Measurements from ENCODE around the gene OR4D11. TPM values are rescaled to one million over a fixed set of nuclear protein-coding genes. Genes with fewer than 3 reads are reported as not detected.

The OR4D11 gene
- total RNA-seq, 1 experiment from 2014 or later, result not detected

DNA sequence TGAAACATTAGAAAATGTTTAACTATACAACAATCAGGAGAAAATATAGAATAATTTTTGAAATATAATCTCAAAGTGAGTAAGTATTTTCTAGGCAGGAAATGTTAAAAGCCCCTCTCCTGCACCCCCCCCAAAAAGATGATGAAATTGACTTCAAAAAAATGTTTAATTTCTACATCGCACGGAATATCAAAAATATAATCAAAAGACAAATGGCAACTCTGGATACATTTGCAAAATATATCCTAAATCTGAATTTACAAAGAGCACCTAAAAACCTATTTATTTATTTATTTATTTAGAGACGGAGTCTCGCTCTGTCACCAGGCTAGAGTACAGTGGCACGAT, 44.9 kb downstream of the OR4D11 start:
- H3K27ac Mint-ChIP-seq (ENCODE audit: unreplicated experiment), result no peak overlapping the region
- peaks cover 42% of the 10 kb centered on the region for H3K36me3 Mint-ChIP-seq (ENCODE audit: insufficient read depth, unreplicated experiment)
- TF ChIP-seq, protein P1, sequence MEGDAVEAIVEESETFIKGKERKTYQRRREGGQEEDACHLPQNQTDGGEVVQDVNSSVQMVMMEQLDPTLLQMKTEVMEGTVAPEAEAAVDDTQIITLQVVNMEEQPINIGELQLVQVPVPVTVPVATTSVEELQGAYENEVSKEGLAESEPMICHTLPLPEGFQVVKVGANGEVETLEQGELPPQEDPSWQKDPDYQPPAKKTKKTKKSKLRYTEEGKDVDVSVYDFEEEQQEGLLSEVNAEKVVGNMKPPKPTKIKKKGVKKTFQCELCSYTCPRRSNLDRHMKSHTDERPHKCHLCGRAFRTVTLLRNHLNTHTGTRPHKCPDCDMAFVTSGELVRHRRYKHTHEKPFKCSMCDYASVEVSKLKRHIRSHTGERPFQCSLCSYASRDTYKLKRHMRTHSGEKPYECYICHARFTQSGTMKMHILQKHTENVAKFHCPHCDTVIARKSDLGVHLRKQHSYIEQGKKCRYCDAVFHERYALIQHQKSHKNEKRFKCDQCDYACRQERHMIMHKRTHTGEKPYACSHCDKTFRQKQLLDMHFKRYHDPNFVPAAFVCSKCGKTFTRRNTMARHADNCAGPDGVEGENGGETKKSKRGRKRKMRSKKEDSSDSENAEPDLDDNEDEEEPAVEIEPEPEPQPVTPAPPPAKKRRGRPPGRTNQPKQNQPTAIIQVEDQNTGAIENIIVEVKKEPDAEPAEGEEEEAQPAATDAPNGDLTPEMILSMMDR (IDR thresholded peaks at IDR 0.05; ENCODE audit: unreplicated experiment), result no peak
- DNase-seq, result no peak
- H3K4me1 Mint-ChIP-seq (ENCODE audit: low read depth, unreplicated experiment), result peaks cover 52% of the 10 kb centered on the region
- no peaks in the 10 kb centered on the region for H3K9me3 Mint-ChIP-seq (ENCODE audit: low read depth, unreplicated experiment)
- intact Hi-C loops (cut with micrococcal nuclease; ENCODE audit: unreplicated experiment), result loop anchor here (5.0 to 10.0 kb wide), 3 partner anchors 237 to 361 kb away; partner anchors contain the start of gene MRPL16
- H3K4me3 Mint-ChIP-seq (ENCODE audit: low read depth, unreplicated experiment), result no peak overlapping the region
- H3K27me3 Mint-ChIP-seq (ENCODE audit: unreplicated experiment), result peaks cover 8% of the 10 kb centered on the region
- CTCF ChIA-PET, result no interaction called here
- BruUV-seq (replicated peaks), result no TSS peak

DNA sequence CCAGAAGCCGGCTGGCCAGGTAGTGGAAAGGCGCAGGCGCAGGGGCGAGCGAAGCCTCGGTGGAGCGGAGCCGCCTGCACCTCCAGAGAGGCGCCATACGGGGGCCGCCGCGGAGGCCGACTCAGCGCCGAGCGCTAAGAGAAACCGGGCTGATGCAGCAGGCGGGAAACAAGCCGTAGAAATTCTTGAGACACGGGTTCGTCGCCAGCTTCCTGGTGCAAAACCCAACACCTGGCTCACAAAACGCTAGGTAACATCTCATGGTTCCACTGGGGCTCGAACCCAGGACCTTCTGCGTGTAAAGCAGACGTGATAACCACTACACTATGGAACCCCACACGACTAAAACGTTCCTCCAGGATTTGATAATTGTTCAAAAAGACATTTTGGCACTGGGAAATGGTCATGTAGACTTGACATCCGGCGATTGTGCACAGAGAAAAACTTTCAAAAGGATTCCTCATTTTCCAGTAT, 47.0 kb downstream of the OR4D11 start:
- Mint-ChIP-seq H3K4me1 (ENCODE audit: low read depth, unreplicated experiment) (peaks cover 41% of the 10 kb centered on the region), H3K9me3 (ENCODE audit: low read depth, unreplicated experiment) (no peaks in the 10 kb centered on the region), H3K4me3 (ENCODE audit: low read depth, unreplicated experiment) (peak overlapping the region; percentile 69), H3K36me3 (ENCODE audit: insufficient read depth, unreplicated experiment) (peaks cover 33% of the 10 kb centered on the region), H3K27ac (ENCODE audit: unreplicated experiment) (peak overlapping the region; percentile 100), H3K27me3 (ENCODE audit: unreplicated experiment) (peaks cover 8% of the 10 kb centered on the region)
- intact Hi-C loops (cut with micrococcal nuclease; ENCODE audit: unreplicated experiment), result no loop called here
- CTCF ChIA-PET, result interaction anchor here (0.6 to 1.3 kb wide), 3 partner anchors 13 to 202 kb away, joined by 3 to 5 read pairs (median 4); no protein-coding TSS in a partner anchor
- DNase-seq, result peak; percentile 93
- BruUV-seq (replicated peaks), result TSS peak; percentile 100
- TF ChIP-seq, protein P1 (IDR thresholded peaks at IDR 0.05; ENCODE audit: unreplicated experiment), result peak; percentile 51

DNA sequence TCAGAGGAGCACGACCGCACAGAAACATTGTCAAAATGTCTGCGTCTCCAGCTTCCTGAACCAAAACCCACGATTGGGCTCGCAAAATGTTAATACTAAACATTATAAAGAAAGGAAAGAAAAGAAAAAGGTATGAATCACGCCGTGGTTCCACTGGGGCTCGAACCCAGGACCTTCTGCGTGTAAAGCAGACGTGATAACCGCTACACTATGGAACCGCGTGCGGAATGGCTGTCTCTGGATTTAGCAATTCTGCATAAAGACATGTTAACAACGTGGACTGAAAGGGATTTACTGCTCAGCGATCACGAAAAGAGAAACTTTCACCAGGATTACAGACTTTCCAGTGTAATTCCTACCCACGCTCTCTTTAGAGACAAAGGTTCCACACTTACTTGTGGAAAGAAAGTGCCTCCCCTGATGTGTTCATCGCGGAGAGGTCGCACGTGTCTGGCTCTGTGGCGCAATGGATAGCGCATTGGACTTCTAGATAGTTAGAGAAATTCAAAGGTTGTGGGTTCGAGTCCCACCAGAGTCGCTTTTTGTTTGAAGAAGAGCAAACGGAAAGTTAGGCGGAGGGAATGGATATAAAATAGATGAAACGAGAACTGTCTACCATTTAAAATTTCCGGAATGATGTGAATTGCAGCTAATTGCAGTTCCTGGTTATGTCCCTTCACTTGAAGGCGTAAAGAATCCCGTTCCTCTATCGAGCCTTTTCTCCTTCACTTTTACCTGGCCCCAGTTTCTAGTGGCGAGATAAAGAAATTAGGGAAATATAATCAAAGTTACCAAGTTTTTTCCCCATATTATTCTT, 47.7 kb downstream of the OR4D11 start:
- Mint-ChIP-seq H3K27me3 (ENCODE audit: unreplicated experiment) (peaks cover 8% of the 10 kb centered on the region), H3K4me1 (ENCODE audit: low read depth, unreplicated experiment) (peaks cover 40% of the 10 kb centered on the region), H3K9me3 (ENCODE audit: low read depth, unreplicated experiment) (no peaks in the 10 kb centered on the region), H3K4me3 (ENCODE audit: low read depth, unreplicated experiment) (peak overlapping the region; percentile 69), H3K27ac (ENCODE audit: unreplicated experiment) (peak overlapping the region; percentile 100), H3K36me3 (ENCODE audit: insufficient read depth, unreplicated experiment) (peaks cover 31% of the 10 kb centered on the region)
- CTCF ChIA-PET, result interaction anchor here (0.6 to 1.3 kb wide), 2 partner anchors 14 to 201 kb away, joined by 4 to 5 read pairs; no protein-coding TSS in a partner anchor
- DNase-seq, result peak; percentile 75
- BruUV-seq (replicated peaks), result no TSS peak
- intact Hi-C loops (cut with micrococcal nuclease; ENCODE audit: unreplicated experiment), result no loop called here
- TF ChIP-seq, protein P1 (IDR thresholded peaks at IDR 0.05; ENCODE audit: unreplicated experiment), result no peak

DNA sequence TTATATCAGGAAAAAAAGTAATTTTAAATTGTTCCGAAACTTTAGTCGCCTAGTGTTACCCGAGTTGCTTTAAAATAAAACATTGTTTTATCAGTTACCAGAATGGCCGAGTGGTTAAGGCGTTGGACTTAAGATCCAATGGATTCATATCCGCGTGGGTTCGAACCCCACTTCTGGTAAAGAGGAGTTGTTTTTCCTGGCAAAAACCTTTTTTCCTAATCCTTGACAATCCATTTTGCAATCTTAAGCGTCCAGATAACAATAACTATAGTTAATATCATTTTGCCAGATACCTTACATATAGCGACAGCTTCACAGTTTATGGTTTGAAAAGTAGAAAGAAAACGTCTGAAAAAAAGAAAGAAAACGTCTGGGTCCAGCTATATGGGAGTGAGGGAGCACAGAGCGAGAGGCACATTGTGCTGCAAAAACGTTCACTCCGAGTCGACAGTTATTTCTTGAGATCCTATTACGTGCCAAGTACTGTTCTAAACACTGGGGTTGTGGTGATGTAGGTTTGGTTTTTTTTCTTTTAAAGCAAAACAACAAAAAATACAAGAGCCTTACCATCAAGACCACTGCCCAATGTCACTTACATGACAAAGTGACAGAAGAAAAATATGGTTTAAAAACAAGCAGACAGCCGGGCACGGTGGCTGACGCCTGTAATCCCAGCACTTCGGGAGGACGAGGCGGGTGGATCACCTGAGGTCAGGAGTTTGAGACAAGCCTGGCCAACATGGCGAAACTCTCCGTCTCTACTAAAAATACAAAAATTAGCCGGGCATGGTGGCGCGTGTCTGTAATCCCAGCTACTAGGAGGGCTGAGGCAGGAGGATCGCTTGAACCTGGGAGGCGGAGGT, 48.5 kb downstream of the OR4D11 start:
- DNase-seq, result no peak
- CTCF ChIA-PET, result no interaction called here

More for the DNA sequence above, 48.5 kb downstream of the OR4D11 start:
- TF ChIP-seq, protein P1 (IDR thresholded peaks at IDR 0.05; ENCODE audit: unreplicated experiment), result no peak
- Mint-ChIP-seq H3K9me3 (ENCODE audit: low read depth, unreplicated experiment) (no peaks in the 10 kb centered on the region), H3K27me3 (ENCODE audit: unreplicated experiment) (peaks cover 8% of the 10 kb centered on the region), H3K36me3 (ENCODE audit: insufficient read depth, unreplicated experiment) (peaks cover 38% of the 10 kb centered on the region), H3K4me1 (ENCODE audit: low read depth, unreplicated experiment) (peaks cover 42% of the 10 kb centered on the region), H3K4me3 (ENCODE audit: low read depth, unreplicated experiment) (peak overlapping the region; percentile 69), H3K27ac (ENCODE audit: unreplicated experiment) (no peak overlapping the region)
- no TSS peak for BruUV-seq (replicated peaks)
- intact Hi-C loops (cut with micrococcal nuclease; ENCODE audit: unreplicated experiment), result no loop called here
